ENCODE results near the gene TMEM270.
"Not testable (repeated sequence)": the region's sequence is repeated elsewhere in the genome, so short reads cannot be mapped to it uniquely, and the experiment has no call there.

Gene TMEM270

GRCh38 chr7:73876361-73876760 lies 15.4 kb downstream of the TMEM270 start:
- WGBS (ENCODE audit: insufficient coverage, insufficient read length): no CpG with 5 or more reads among the region's 8 CpGs
- H3K27me3 ChIP-seq (ENCODE audit: control insufficient read depth, insufficient read depth, low read length): no peaks in the 10 kb centered on the region

GRCh38 chr7:73876973-73877372 lies 16.0 kb downstream of the TMEM270 start:
- H3K36me3 ChIP-seq (ENCODE audit: control insufficient read depth, insufficient read depth, low read length): no peaks in the 10 kb centered on the region
- no peaks in the 10 kb centered on the region for H3K27me3 ChIP-seq (ENCODE audit: control insufficient read depth, insufficient read depth, low read length)
- DNase-seq (ENCODE audit: low read depth, low spot score): no peak
- no peaks in the 10 kb centered on the region for H3K4me1 ChIP-seq (ENCODE audit: control insufficient read depth, insufficient read depth, low read length)
- no peaks in the 10 kb centered on the region for H3K9me3 ChIP-seq (ENCODE audit: control insufficient read depth, insufficient read depth, low read length)
- H3K27ac ChIP-seq (ENCODE audit: low read length): no peak overlapping the region
- no CpG with 5 or more reads among the region's 12 CpGs for WGBS (ENCODE audit: insufficient coverage, insufficient read length)
- H3K4me3 ChIP-seq (ENCODE audit: low read length): no peak overlapping the region

More at GRCh38 chr7:73876361-73876760, 15.4 kb downstream of the TMEM270 start:
- no peak overlapping the region for H3K4me3 ChIP-seq (ENCODE audit: low read length)
- H3K9me3 ChIP-seq (ENCODE audit: control insufficient read depth, insufficient read depth, low read length): no peaks in the 10 kb centered on the region
- no peak overlapping the region for H3K27ac ChIP-seq (ENCODE audit: low read length)
- H3K4me1 ChIP-seq (ENCODE audit: control insufficient read depth, insufficient read depth, low read length): peaks cover 2% of the 10 kb centered on the region
- DNase-seq (ENCODE audit: low read depth, low spot score): no peak
- H3K36me3 ChIP-seq (ENCODE audit: control insufficient read depth, insufficient read depth, low read length): no peaks in the 10 kb centered on the region

GRCh38 chr7:73879977-73880681 lies 19.2 kb downstream of the TMEM270 start:
- H3K27ac ChIP-seq (ENCODE audit: low read length): no peak overlapping the region
- DNase-seq (ENCODE audit: low read depth, low spot score): no peak

GRCh38 chr7:73880755-73881328 lies 19.9 kb downstream of the TMEM270 start:
- no peak for DNase-seq (ENCODE audit: low read depth, low spot score)

More at GRCh38 chr7:73879977-73880681, 19.2 kb downstream of the TMEM270 start:
- Histone ChIP-seq H3K36me3 (ENCODE audit: control insufficient read depth, insufficient read depth, low read length) (no peaks in the 10 kb centered on the region), H3K4me3 (ENCODE audit: low read length) (no peak overlapping the region), H3K4me1 (ENCODE audit: control insufficient read depth, insufficient read depth, low read length) (no peaks in the 10 kb centered on the region), H3K27me3 (ENCODE audit: control insufficient read depth, insufficient read depth, low read length) (no peaks in the 10 kb centered on the region), H3K9me3 (ENCODE audit: control insufficient read depth, insufficient read depth, low read length) (no peaks in the 10 kb centered on the region)
- WGBS (ENCODE audit: insufficient coverage, insufficient read length): no CpG with 5 or more reads among the region's 18 CpGs

GRCh38 chr7:73881352-73882046 lies 20.5 kb downstream of the TMEM270 start:
- no peaks in the 10 kb centered on the region for H3K9me3 ChIP-seq (ENCODE audit: control insufficient read depth, insufficient read depth, low read length)
- H3K4me3 ChIP-seq (ENCODE audit: low read length): no peak overlapping the region
- H3K36me3 ChIP-seq (ENCODE audit: control insufficient read depth, insufficient read depth, low read length): no peaks in the 10 kb centered on the region
- H3K27ac ChIP-seq (ENCODE audit: low read length): no peak overlapping the region
- no peak for DNase-seq (ENCODE audit: low read depth, low spot score)
- WGBS (ENCODE audit: insufficient coverage, insufficient read length): no CpG with 5 or more reads among the region's 5 CpGs
- 0 out of 2 replicates have a peak, but pooled peaks cover 2% of the 10 kb centered on the region for H3K4me1 ChIP-seq (ENCODE audit: control insufficient read depth, insufficient read depth, low read length)
- H3K27me3 ChIP-seq (ENCODE audit: control insufficient read depth, insufficient read depth, low read length): no peaks in the 10 kb centered on the region

More at GRCh38 chr7:73880755-73881328, 19.9 kb downstream of the TMEM270 start:
- no peaks in the 10 kb centered on the region for H3K36me3 ChIP-seq (ENCODE audit: control insufficient read depth, insufficient read depth, low read length)
- H3K4me1 ChIP-seq (ENCODE audit: control insufficient read depth, insufficient read depth, low read length): no peaks in the 10 kb centered on the region
- no peaks in the 10 kb centered on the region for H3K27me3 ChIP-seq (ENCODE audit: control insufficient read depth, insufficient read depth, low read length)
- no peaks in the 10 kb centered on the region for H3K9me3 ChIP-seq (ENCODE audit: control insufficient read depth, insufficient read depth, low read length)
- H3K27ac ChIP-seq (ENCODE audit: low read length): no peak overlapping the region
- H3K4me3 ChIP-seq (ENCODE audit: low read length): no peak overlapping the region
- WGBS (ENCODE audit: insufficient coverage, insufficient read length): no CpG with 5 or more reads among the region's 13 CpGs

GRCh38 chr7:73882047-73882402 lies 21.1 kb downstream of the TMEM270 start:
- H3K27me3 ChIP-seq (ENCODE audit: control insufficient read depth, insufficient read depth, low read length): no peaks in the 10 kb centered on the region

GRCh38 chr7:73884867-73885422 lies 24.0 kb downstream of the TMEM270 start:
- H3K27me3 ChIP-seq (ENCODE audit: control insufficient read depth, insufficient read depth, low read length); DNase-seq (ENCODE audit: low read depth, low spot score): not testable (repeated sequence)
- WGBS (ENCODE audit: insufficient coverage, insufficient read length): no CpG with 5 or more reads among the region's 3 CpGs

More at GRCh38 chr7:73882047-73882402, 21.1 kb downstream of the TMEM270 start:
- Histone ChIP-seq H3K4me1 (ENCODE audit: control insufficient read depth, insufficient read depth, low read length) (0 out of 2 replicates have a peak, but pooled peaks cover 2% of the 10 kb centered on the region), H3K36me3 (ENCODE audit: control insufficient read depth, insufficient read depth, low read length) (no peaks in the 10 kb centered on the region), H3K9me3 (ENCODE audit: control insufficient read depth, insufficient read depth, low read length) (no peaks in the 10 kb centered on the region), H3K4me3 (ENCODE audit: low read length) (no peak overlapping the region), H3K27ac (ENCODE audit: low read length) (no peak overlapping the region)
- WGBS (ENCODE audit: insufficient coverage, insufficient read length): no CpG with 5 or more reads among the region's 3 CpGs
- no peak for DNase-seq (ENCODE audit: low read depth, low spot score)

GRCh38 chr7:73885433-73885974 lies 24.5 kb downstream of the TMEM270 start:
- DNase-seq (ENCODE audit: low read depth, low spot score): no peak
- Histone ChIP-seq H3K36me3 (ENCODE audit: control insufficient read depth, insufficient read depth, low read length) (no peaks in the 10 kb centered on the region), H3K9me3 (ENCODE audit: control insufficient read depth, insufficient read depth, low read length) (no peaks in the 10 kb centered on the region), H3K4me3 (ENCODE audit: low read length) (no peak overlapping the region), H3K27me3 (ENCODE audit: control insufficient read depth, insufficient read depth, low read length) (no peaks in the 10 kb centered on the region), H3K4me1 (ENCODE audit: control insufficient read depth, insufficient read depth, low read length) (0 out of 2 replicates have a peak, but pooled peaks cover 2% of the 10 kb centered on the region), H3K27ac (ENCODE audit: low read length) (no peak overlapping the region)
- WGBS (ENCODE audit: insufficient coverage, insufficient read length): no CpG with 5 or more reads among the region's 3 CpGs

More at GRCh38 chr7:73884867-73885422, 24.0 kb downstream of the TMEM270 start:
- not testable (repeated sequence) for H3K4me1 ChIP-seq (ENCODE audit: control insufficient read depth, insufficient read depth, low read length); H3K9me3 ChIP-seq (ENCODE audit: control insufficient read depth, insufficient read depth, low read length); H3K36me3 ChIP-seq (ENCODE audit: control insufficient read depth, insufficient read depth, low read length); H3K4me3 ChIP-seq (ENCODE audit: low read length); H3K27ac ChIP-seq (ENCODE audit: low read length)

GRCh38 chr7:73885975-73886798 lies 25.2 kb downstream of the TMEM270 start:
- Histone ChIP-seq H3K36me3 (ENCODE audit: control insufficient read depth, insufficient read depth, low read length) (no peaks in the 10 kb centered on the region), H3K27ac (ENCODE audit: low read length) (no peak overlapping the region), H3K27me3 (ENCODE audit: control insufficient read depth, insufficient read depth, low read length) (no peaks in the 10 kb centered on the region), H3K9me3 (ENCODE audit: control insufficient read depth, insufficient read depth, low read length) (no peaks in the 10 kb centered on the region), H3K4me1 (ENCODE audit: control insufficient read depth, insufficient read depth, low read length) (0 out of 2 replicates have a peak, but pooled peaks cover 2% of the 10 kb centered on the region), H3K4me3 (ENCODE audit: low read length) (no peak overlapping the region)
- WGBS (ENCODE audit: insufficient coverage, insufficient read length): no CpG with 5 or more reads among the region's 25 CpGs
- DNase-seq (ENCODE audit: low read depth, low spot score): no peak
